ENCODE measurements around the gene MED8. TPM values are rescaled to one million over a fixed set of nuclear protein-coding genes. Genes with fewer than 3 reads are reported as not detected.

MED8 gene
- total RNA-seq, 2 experiments from 2014 or later, result 45.8 to 45.9 TPM

DNA sequence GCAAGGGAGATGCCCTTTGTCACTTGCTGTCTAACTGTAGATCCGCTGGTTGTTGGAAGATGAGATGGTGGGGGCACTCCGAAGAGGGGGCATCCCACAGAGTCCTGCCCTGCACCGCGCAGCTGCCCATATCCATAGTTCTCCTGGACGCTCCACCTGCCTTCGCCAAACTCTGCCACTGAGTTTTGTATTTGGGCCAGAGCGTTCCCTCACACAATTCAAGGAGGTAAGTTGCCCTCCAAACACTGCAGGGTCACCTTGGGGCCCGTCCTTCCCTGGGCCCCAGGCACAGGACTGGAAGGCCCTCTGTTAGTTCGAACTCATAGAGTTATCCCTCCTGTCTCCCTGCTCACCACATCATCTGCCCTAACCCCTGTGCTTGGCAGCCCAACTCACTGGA, 42.1 kb upstream of the MED8 start:
- intact Hi-C loops (cut with micrococcal nuclease), result no loop called here
- no peaks in the 10 kb centered on the region for H3K27me3 Mint-ChIP-seq (ENCODE audit: low read depth)
- H3K4me1 Mint-ChIP-seq (ENCODE audit: low read depth), result no peaks in the 10 kb centered on the region
- no peaks in the 10 kb centered on the region for H3K9me3 Mint-ChIP-seq
- no peak for DNase-seq
- H3K36me3 Mint-ChIP-seq (ENCODE audit: low read depth), result peaks cover 8% of the 10 kb centered on the region
- CTCF ChIA-PET, result no interaction called here
- H3K27ac Mint-ChIP-seq, result no peak overlapping the region
- no peak overlapping the region for H3K4me3 Mint-ChIP-seq

GRCh38 chr1:43430831-43431230, 41.2 kb upstream of the MED8 start:
- H3K36me3 Mint-ChIP-seq (ENCODE audit: low read depth), result peaks cover 11% of the 10 kb centered on the region
- intact Hi-C loops (cut with micrococcal nuclease), result no loop called here
- CTCF ChIA-PET, result no interaction called here
- no peaks in the 10 kb centered on the region for H3K9me3 Mint-ChIP-seq
- no peaks in the 10 kb centered on the region for H3K4me1 Mint-ChIP-seq (ENCODE audit: low read depth)
- no peaks in the 10 kb centered on the region for H3K27me3 Mint-ChIP-seq (ENCODE audit: low read depth)
- no peak overlapping the region for H3K4me3 Mint-ChIP-seq
- H3K27ac Mint-ChIP-seq, result no peak overlapping the region
- no peak for DNase-seq

DNA sequence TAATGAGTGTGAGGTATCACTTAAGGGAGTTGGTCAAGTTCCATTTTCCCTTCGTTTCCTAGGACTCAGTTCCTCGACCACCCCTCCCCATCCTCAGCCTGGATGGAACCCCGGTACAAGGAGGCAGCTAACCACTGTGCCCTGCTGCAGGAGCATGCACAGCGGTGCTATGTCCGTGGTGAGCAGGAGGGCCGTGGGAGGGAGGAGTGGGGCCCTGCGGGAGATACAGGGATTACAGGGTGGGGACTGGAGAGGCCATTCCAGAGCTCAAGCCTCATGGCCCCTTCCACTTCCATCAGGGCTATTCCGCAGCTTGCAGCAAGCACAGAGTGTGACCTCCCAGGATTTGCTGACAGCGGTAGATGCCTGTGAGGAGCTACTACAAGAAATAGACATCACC, 38.3 kb upstream of the MED8 start:
- DNase-seq, result no peak
- Mint-ChIP-seq H3K27me3 (ENCODE audit: low read depth) (no peaks in the 10 kb centered on the region), H3K4me3 (no peak overlapping the region), H3K9me3 (no peaks in the 10 kb centered on the region), H3K36me3 (ENCODE audit: low read depth) (peaks cover 11% of the 10 kb centered on the region), H3K27ac (no peak overlapping the region), H3K4me1 (ENCODE audit: low read depth) (no peaks in the 10 kb centered on the region)
- CTCF ChIA-PET, result interaction anchor here (2.2 kb wide), 1 partner anchor 13 kb away, joined by 9 read pairs; no protein-coding TSS in a partner anchor
- intact Hi-C loops (cut with micrococcal nuclease), result no loop called here

DNA sequence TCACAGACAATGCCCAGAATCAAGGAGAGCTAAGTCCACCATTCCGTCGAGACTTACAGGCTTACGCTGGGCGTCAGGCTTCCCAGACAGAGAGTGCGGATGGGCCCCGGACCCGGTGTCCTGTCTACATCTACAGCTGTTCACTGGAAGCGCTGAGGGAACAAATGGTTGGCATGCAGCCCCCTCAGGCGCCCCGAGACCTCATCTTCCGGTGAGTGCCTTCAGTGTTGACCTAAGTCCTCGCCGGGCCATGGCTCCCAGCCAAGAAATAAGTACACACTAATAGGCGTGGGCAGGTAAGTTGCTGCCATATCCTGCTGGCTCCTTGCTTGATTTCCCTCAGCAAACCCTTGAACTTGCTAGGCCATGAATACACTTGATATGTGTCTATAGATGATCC, 37.9 kb upstream of the MED8 start:
- intact Hi-C loops (cut with micrococcal nuclease), result no loop called here
- Mint-ChIP-seq H3K4me3 (no peak overlapping the region), H3K27me3 (ENCODE audit: low read depth) (no peaks in the 10 kb centered on the region), H3K9me3 (no peaks in the 10 kb centered on the region), H3K27ac (no peak overlapping the region), H3K36me3 (ENCODE audit: low read depth) (peaks cover 14% of the 10 kb centered on the region), H3K4me1 (ENCODE audit: low read depth) (no peaks in the 10 kb centered on the region)
- CTCF ChIA-PET, result no interaction called here
- DNase-seq, result no peak

- H3K4me3 Mint-ChIP-seq, result no peak overlapping the region
- intact Hi-C loops (cut with micrococcal nuclease), result no loop called here
- H3K36me3 Mint-ChIP-seq (ENCODE audit: low read depth), result peaks cover 12% of the 10 kb centered on the region
Observed at GRCh38 chr1:43426221-43426620, 36.6 kb upstream of the MED8 start.

GRCh38 chr1:43425045-43425444, 35.4 kb upstream of the MED8 start:
- Mint-ChIP-seq H3K27ac (no peak overlapping the region), H3K4me1 (ENCODE audit: low read depth) (no peaks in the 10 kb centered on the region), H3K36me3 (ENCODE audit: low read depth) (peaks cover 10% of the 10 kb centered on the region), H3K9me3 (no peaks in the 10 kb centered on the region), H3K4me3 (no peak overlapping the region), H3K27me3 (ENCODE audit: low read depth) (no peaks in the 10 kb centered on the region)
- no peak for DNase-seq
- intact Hi-C loops (cut with micrococcal nuclease), result no loop called here
- CTCF ChIA-PET, result no interaction called here

More at GRCh38 chr1:43426221-43426620, 36.6 kb upstream of the MED8 start:
- CTCF ChIA-PET, result no interaction called here
- no peaks in the 10 kb centered on the region for H3K27me3 Mint-ChIP-seq (ENCODE audit: low read depth)
- no peak overlapping the region for H3K27ac Mint-ChIP-seq
- DNase-seq, result no peak
- H3K4me1 Mint-ChIP-seq (ENCODE audit: low read depth), result no peaks in the 10 kb centered on the region
- H3K9me3 Mint-ChIP-seq, result no peaks in the 10 kb centered on the region

- intact Hi-C loops (cut with micrococcal nuclease), result no loop called here
- peaks cover 11% of the 10 kb centered on the region for H3K36me3 Mint-ChIP-seq (ENCODE audit: low read depth)
- no peaks in the 10 kb centered on the region for H3K27me3 Mint-ChIP-seq (ENCODE audit: low read depth)
- H3K9me3 Mint-ChIP-seq, result no peaks in the 10 kb centered on the region
- no peak for DNase-seq
- H3K4me1 Mint-ChIP-seq (ENCODE audit: low read depth), result no peaks in the 10 kb centered on the region
- no peak overlapping the region for H3K27ac Mint-ChIP-seq
- no peak overlapping the region for H3K4me3 Mint-ChIP-seq
- CTCF ChIA-PET, result no interaction called here
Observed at GRCh38 chr1:43423672-43424550, 34.3 kb upstream of the MED8 start.

GRCh38 chr1:43422995-43423671, 33.5 kb upstream of the MED8 start:
- no peak overlapping the region for H3K27ac Mint-ChIP-seq
- H3K36me3 Mint-ChIP-seq (ENCODE audit: low read depth), result peaks cover 11% of the 10 kb centered on the region
- H3K4me3 Mint-ChIP-seq, result no peak overlapping the region
- H3K4me1 Mint-ChIP-seq (ENCODE audit: low read depth), result no peaks in the 10 kb centered on the region
- CTCF ChIA-PET, result no interaction called here
- intact Hi-C loops (cut with micrococcal nuclease), result no loop called here
- no peak for DNase-seq
- H3K27me3 Mint-ChIP-seq (ENCODE audit: low read depth), result no peaks in the 10 kb centered on the region
- H3K9me3 Mint-ChIP-seq, result no peaks in the 10 kb centered on the region

GRCh38 chr1:43421976-43422750, 32.6 kb upstream of the MED8 start:
- Mint-ChIP-seq H3K4me1 (ENCODE audit: low read depth) (no peaks in the 10 kb centered on the region), H3K4me3 (no peak overlapping the region), H3K9me3 (no peaks in the 10 kb centered on the region), H3K27me3 (ENCODE audit: low read depth) (no peaks in the 10 kb centered on the region), H3K36me3 (ENCODE audit: low read depth) (peaks cover 11% of the 10 kb centered on the region), H3K27ac (no peak overlapping the region)
- CTCF ChIA-PET, result no interaction called here
- DNase-seq, result no peak
- intact Hi-C loops (cut with micrococcal nuclease), result no loop called here

- intact Hi-C loops (cut with micrococcal nuclease), result no loop called here
- CTCF ChIA-PET, result interaction anchor here (0.6 kb wide), 1 partner anchor 832 kb away, joined by 5 read pairs; no protein-coding TSS in a partner anchor
- Mint-ChIP-seq H3K36me3 (ENCODE audit: low read depth) (peaks cover 4% of the 10 kb centered on the region), H3K4me3 (no peak overlapping the region), H3K27ac (no peak overlapping the region), H3K9me3 (no peaks in the 10 kb centered on the region), H3K4me1 (ENCODE audit: low read depth) (no peaks in the 10 kb centered on the region), H3K27me3 (ENCODE audit: low read depth) (no peaks in the 10 kb centered on the region)
- DNase-seq, result no peak
Observed at GRCh38 chr1:43421396-43421795, 31.8 kb upstream of the MED8 start.

GRCh38 chr1:43420874-43421273, 31.3 kb upstream of the MED8 start:
- intact Hi-C loops (cut with micrococcal nuclease), result no loop called here
- Mint-ChIP-seq H3K4me3 (no peak overlapping the region), H3K36me3 (ENCODE audit: low read depth) (peaks cover 4% of the 10 kb centered on the region), H3K27ac (no peak overlapping the region), H3K9me3 (no peaks in the 10 kb centered on the region), H3K27me3 (ENCODE audit: low read depth) (no peaks in the 10 kb centered on the region), H3K4me1 (ENCODE audit: low read depth) (no peaks in the 10 kb centered on the region)
- DNase-seq, result no peak
- CTCF ChIA-PET, result interaction anchor here (0.6 kb wide), 1 partner anchor 833 kb away, joined by 5 read pairs; no protein-coding TSS in a partner anchor

DNA sequence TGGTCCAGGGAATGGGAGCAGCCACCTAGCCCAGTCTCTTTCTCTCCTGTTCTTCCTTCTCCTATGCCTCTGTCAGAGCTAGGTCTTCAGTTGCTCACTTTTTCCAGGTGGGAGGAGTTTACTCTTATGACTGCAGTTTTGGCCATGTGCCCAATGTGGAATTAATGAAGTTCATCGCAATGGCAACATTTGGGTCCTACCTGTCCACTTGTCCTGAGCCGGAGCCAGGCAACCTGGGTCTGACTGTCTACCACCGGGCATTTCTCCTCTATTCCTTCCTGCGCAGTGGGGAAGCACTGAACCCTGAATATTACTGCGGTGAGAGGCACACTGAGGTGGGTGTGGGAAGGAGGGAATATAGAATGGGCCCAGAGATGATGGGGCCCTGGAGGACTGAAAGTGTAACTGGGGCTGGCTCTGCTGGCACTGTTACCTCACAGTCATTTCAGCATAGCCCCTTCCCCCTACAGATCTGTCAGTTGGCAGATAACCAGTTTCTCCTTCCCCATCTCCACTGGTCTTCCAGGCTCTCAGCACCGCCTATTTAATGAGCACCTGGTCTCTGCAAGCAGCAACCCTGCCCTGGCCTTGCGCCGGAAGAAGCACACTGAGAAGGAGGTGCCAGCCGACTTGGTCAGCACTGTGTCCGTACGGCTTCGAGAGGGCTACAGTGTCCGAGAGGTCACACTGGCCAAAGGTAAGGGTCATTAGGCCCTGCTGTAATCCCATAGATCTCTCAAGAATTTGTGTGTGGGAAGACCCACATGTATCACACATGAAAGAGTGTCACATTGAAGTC, 30.2 kb upstream of the MED8 start:
- intact Hi-C loops (cut with micrococcal nuclease), result loop anchor here (10.0 kb wide), 1 partner anchor 345 kb away; no protein-coding TSS in a partner anchor
- DNase-seq, result peak; percentile 1
- Mint-ChIP-seq H3K27me3 (ENCODE audit: low read depth) (no peaks in the 10 kb centered on the region), H3K4me3 (no peak overlapping the region), H3K36me3 (ENCODE audit: low read depth) (peaks cover 4% of the 10 kb centered on the region), H3K4me1 (ENCODE audit: low read depth) (no peaks in the 10 kb centered on the region), H3K9me3 (no peaks in the 10 kb centered on the region), H3K27ac (peak overlapping the region; percentile 14)
- CTCF ChIA-PET, result no interaction called here
